Activated T-cell treated with anti-CD3 and anti-CD28 coated beads, Interleukin-2, amount 50 U/mL, for 4 hours (primary cell): ENCODE results near the gene HDAC9. TPM values are rescaled to one million over a fixed set of nuclear protein-coding genes. Genes with fewer than 3 reads are reported as not detected.

Experiments
- ATAC-seq, 2 donors: fragments of 200-7000 bp; cut with Tn5 transposase; one replicate each; pipeline ENCODE4 v1.10.0; 2021
- DNase-seq: peaks from one replicate; pipeline ENCODE4 v3.0.0-alpha.2; 2020
- H3K27me3 Mint-ChIP-seq: one replicate; pipeline ENCODE4 v1.8.0; 2021; ENCODE audit warnings: low read depth, mixed read lengths
- H3K36me3 Mint-ChIP-seq: one replicate; pipeline ENCODE4 v1.8.0; 2022; ENCODE audit warnings: mixed read lengths; ENCODE audit not compliant: insufficient read depth
- H3K4me1 Mint-ChIP-seq: one replicate; pipeline ENCODE4 v1.8.0; 2021; ENCODE audit warnings: low read depth, mixed read lengths
- H3K4me3 Mint-ChIP-seq: one replicate; pipeline ENCODE4 v1.8.0; 2021; ENCODE audit warnings: mild to moderate bottlenecking, moderate library complexity, mixed read lengths
- H3K9me3 Mint-ChIP-seq: one replicate; pipeline ENCODE4 v1.8.0; 2021; ENCODE audit warnings: mixed read lengths
- total RNA-seq, 3 donors: library from RNA; stranded (reverse); gene quantifications; one replicate each; pipeline ENCODE4 v1.2.1, GENCODE V29; 2021

HDAC9 gene
- total RNA-seq, 3 donors from 2014 or later = 0.40 to 3.0 (median 0.74) TPM

DNA sequence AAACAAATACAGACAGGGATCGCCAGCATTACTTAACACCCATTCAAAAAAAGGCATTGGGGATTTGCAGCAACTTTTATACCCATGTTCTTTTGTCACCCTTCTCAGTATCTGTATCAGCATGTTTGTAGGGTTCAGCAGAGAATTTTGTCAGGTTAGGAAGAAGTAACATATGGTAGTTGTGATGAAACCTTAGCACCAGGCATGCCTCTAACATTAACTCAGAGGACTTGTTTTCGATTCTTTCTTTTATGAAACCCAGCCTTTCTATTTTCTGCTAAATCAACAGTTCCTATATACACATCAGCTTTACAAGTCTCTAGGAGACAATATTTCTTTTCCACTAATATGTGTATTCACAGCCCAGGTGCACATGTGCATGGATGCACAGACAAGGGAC lies 22.4 kb upstream of the HDAC9 start:
- no peak overlapping the region for H3K4me3 Mint-ChIP-seq
- H3K4me1 Mint-ChIP-seq = no peaks in the 10 kb centered on the region
- H3K9me3 Mint-ChIP-seq = no peaks in the 10 kb centered on the region
- ATAC-seq = no peak
- no peaks in the 10 kb centered on the region for H3K36me3 Mint-ChIP-seq
- no peaks in the 10 kb centered on the region for H3K27me3 Mint-ChIP-seq
- DNase-seq = no peak

DNA sequence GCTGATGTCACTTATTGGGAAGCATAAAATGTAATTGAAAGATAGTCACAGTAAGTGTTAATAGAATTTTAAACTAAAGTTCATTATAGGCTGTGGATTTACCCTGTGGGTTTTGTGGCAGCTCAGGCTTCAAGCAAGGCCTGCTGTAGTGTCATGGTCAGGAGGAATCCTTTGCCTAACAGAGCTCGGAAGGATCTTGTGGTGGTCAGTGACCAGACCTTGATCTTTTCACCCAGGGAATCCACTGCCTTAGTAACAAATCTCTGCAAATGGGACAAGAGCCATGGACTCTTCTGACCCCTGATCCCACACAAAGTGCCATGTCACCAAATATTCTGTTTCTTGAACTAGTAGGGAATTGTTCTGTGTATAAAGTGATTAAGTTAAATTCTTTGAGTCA lies 20.6 kb upstream of the HDAC9 start:
- no peaks in the 10 kb centered on the region for H3K9me3 Mint-ChIP-seq
- H3K27me3 Mint-ChIP-seq = no peaks in the 10 kb centered on the region
- no peak for ATAC-seq
- no peak for DNase-seq
- H3K4me3 Mint-ChIP-seq = no peak overlapping the region
- H3K4me1 Mint-ChIP-seq = no peaks in the 10 kb centered on the region
- no peaks in the 10 kb centered on the region for H3K36me3 Mint-ChIP-seq

DNA sequence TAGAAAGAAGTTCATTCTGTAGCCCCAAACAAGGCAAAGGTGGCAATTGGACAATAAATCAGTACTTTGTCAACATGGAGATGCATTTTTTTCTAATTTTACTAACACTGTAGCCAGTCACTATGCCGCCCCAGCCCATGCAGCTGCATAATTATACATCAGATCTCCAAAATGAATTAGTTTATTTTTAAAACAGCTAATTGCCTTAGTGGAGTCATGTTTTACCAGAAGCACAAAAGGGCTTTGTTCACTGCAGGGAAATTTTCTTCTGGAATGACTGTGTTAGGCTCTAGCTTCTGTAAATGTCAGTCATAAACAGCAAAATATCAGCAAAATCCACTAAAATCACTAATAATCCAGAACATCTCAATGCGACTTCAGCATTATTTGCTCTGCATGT lies 20.1 kb upstream of the HDAC9 start:
- DNase-seq (no peak), ATAC-seq (no peak)
- no peaks in the 10 kb centered on the region for H3K4me1 Mint-ChIP-seq
- H3K9me3 Mint-ChIP-seq = no peaks in the 10 kb centered on the region
- no peak overlapping the region for H3K4me3 Mint-ChIP-seq
- H3K27me3 Mint-ChIP-seq = no peaks in the 10 kb centered on the region
- no peaks in the 10 kb centered on the region for H3K36me3 Mint-ChIP-seq

DNA sequence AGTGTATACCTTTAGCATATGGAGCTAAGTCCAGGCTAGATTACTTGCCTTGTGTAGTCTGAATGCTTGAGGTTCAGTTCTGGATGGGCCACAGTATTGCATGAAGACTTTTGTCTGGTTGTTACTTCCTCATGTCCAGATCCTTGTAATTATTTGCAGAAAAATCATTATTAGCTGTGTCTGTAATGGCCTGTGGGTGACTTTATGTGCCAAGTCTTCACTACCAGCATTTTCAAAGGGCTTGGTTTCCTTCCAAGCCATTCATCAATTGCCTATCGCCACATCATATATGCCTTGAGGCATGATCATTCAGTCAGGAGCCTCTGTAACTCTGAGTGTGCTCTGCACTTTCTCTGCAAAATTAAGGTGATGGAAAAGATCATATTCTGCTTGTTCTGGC lies 13.8 kb upstream of the HDAC9 start:
- Mint-ChIP-seq H3K27me3 (no peaks in the 10 kb centered on the region), H3K4me1 (no peaks in the 10 kb centered on the region), H3K36me3 (no peaks in the 10 kb centered on the region), H3K9me3 (no peaks in the 10 kb centered on the region), H3K4me3 (no peak overlapping the region)
- DNase-seq (no peak), ATAC-seq (no peak)

DNA sequence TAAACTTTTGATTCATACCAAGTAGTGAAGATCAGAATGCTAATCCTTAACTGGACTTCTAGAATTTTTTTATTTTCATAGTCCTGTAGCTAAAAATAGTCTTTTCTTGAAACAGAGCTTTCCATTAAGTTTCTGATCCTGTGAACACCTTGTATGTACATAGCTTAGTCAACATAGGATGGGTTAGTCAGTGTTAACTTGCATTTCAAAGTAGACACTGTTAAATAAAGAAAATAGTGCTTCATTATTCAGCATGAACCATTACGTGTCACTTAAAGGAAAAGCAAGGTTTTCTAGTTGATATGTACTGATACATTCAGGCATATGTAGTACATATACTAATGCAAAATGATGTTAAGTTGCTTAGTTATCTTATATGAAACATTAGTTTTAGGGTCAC lies 7.5 kb upstream of the HDAC9 start:
- H3K4me3 Mint-ChIP-seq = no peak overlapping the region
- no peaks in the 10 kb centered on the region for H3K9me3 Mint-ChIP-seq
- no peaks in the 10 kb centered on the region for H3K27me3 Mint-ChIP-seq
- no peaks in the 10 kb centered on the region for H3K4me1 Mint-ChIP-seq
- no peaks in the 10 kb centered on the region for H3K36me3 Mint-ChIP-seq
- no peak for ATAC-seq
- DNase-seq = no peak

DNA sequence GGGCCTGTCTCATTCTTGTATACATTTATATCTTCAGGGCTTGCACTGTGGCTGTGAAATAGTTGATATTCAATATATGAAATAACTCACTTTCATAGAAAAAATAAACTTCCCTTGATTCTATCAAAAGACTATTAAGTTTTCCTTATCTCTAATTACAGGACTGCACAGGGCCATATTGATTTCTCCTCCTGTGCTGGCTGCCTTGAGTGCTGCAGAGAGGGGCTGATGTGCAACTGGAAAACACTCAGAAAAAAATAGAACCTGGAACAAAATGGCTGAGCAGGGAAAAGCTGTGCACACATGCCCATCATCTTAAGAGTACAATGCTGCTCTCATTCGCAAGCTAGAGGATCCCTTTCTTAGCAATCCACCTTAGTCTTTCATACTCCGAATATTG lies 5.9 kb upstream of the HDAC9 start:
- no peak overlapping the region for H3K4me3 Mint-ChIP-seq
- H3K9me3 Mint-ChIP-seq = no peaks in the 10 kb centered on the region
- ATAC-seq (no peak), DNase-seq (no peak)
- no peaks in the 10 kb centered on the region for H3K4me1 Mint-ChIP-seq
- no peaks in the 10 kb centered on the region for H3K36me3 Mint-ChIP-seq
- H3K27me3 Mint-ChIP-seq = no peaks in the 10 kb centered on the region

DNA sequence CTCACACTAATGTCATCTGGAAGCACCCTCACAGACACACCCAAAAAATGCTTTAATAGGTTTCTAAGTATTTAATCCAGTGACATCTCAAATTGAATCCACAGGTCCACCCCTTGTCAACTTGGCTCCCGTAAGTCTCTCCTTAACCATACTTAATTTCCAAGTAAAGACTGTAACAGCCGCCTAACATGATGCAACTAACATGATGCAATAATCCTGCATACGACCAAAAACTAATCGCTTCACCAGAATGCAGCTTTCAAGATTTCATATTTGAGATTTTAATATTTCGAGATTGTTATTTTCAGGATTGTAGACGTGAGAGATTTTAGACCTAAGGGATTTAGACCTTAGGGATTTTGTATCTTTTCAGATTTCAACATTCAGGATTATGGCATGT lies 3.7 kb upstream of the HDAC9 start:
- DNase-seq = no peak
- H3K4me1 Mint-ChIP-seq = peaks cover 6% of the 10 kb centered on the region
- no peaks in the 10 kb centered on the region for H3K36me3 Mint-ChIP-seq
- no peaks in the 10 kb centered on the region for H3K9me3 Mint-ChIP-seq
- no peak for ATAC-seq
- no peak overlapping the region for H3K4me3 Mint-ChIP-seq
- no peaks in the 10 kb centered on the region for H3K27me3 Mint-ChIP-seq

DNA sequence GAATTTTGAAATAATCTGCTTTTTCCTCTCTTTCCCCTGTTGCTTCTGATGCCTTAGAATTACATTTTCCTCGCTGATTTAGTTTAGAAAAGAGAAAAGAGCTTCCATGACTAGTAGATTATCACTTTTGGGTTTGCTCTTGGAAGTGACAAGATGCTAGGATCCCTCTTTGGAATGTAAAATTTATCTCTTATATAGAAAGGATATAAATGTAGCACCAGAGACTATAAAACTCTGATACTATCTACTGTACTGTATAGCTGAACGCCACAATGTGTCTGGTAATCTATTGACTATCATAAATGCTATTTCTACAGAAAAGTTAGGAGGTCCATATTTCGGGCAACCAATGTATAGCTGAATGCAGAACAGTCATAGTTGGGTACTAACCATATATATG lies 1.1 kb upstream of the HDAC9 start:
- Mint-ChIP-seq H3K4me1 (peaks cover 6% of the 10 kb centered on the region), H3K36me3 (no peaks in the 10 kb centered on the region), H3K4me3 (no peak overlapping the region), H3K9me3 (no peaks in the 10 kb centered on the region), H3K27me3 (no peaks in the 10 kb centered on the region)
- ATAC-seq (no peak), DNase-seq (no peak)

DNA sequence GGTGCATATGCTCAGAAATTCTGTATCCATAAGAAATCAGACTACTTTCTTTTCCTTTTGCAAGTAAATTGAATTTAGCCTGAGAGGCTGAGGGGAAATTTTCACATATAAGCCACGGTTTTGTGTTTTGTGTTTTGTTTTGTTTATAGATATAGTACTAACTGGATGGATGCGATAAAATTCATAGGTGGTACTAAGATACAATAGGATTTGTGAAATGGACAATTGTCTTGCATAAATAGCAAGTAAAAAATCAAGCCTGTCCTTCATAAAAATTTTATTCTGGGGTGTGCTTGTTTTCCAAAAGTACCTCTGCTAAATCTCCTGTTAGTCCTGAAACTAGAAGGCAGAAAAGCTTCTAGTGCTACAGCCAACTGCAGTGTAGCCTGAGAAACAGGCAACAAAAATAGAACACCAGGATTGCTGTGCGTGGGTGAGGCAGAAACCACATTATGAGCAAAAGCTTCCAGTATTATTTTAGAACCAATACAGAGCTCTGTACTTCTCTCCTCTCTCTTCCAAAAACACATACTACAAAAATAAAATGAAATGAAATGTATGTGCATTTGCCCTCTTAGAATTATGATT lies 634 bp upstream of the HDAC9 start:
- Mint-ChIP-seq H3K4me3 (peak overlapping the region; percentile 72), H3K4me1 (peaks cover 6% of the 10 kb centered on the region), H3K27me3 (no peaks in the 10 kb centered on the region), H3K36me3 (no peaks in the 10 kb centered on the region), H3K9me3 (no peaks in the 10 kb centered on the region)
- ATAC-seq (no peak), DNase-seq (no peak)

DNA sequence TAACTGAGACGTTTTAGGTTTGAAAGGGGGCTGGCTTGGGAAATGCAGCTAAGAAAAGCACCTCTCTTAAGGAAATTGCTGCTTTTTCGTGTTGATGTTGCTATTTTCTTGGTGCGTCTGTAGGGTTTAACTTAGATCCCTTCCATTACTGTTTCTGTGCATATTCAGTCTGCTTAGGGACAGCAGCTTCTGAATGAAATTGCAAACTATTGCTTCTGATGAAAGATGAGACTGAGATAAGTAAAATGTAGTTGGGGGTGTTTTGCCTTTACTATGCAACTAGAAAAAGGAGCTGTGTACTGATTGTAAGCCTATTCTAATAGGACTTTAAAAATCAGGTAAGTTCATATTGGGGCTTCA lies 772 bp downstream of the HDAC9 start:
- ATAC-seq (no peak), DNase-seq (no peak)
- Mint-ChIP-seq H3K4me1 (peaks cover 6% of the 10 kb centered on the region), H3K4me3 (peak overlapping the region; percentile 72), H3K9me3 (no peaks in the 10 kb centered on the region), H3K27me3 (no peaks in the 10 kb centered on the region), H3K36me3 (no peaks in the 10 kb centered on the region)

DNA sequence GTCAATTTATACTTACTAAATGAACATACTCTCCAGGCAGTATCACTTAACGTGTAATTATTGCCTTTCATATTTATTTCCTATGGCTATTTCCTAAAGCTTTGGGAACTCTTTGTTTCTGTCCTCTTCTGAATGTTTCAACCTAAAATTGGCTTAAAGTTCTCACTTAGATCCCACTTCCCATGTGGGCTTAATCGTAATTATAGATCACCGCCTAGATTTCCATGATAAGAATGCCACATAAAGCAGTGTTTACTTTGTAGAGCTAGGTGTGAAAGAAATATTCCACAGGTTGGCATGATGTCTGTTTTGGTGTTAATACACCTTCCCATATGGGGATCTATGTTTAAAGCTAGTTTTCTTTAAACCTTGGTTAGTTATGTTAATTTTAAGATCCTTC lies 1.5 kb downstream of the HDAC9 start:
- no peaks in the 10 kb centered on the region for H3K27me3 Mint-ChIP-seq
- H3K4me1 Mint-ChIP-seq = peaks cover 6% of the 10 kb centered on the region
- DNase-seq = no peak
- no peaks in the 10 kb centered on the region for H3K36me3 Mint-ChIP-seq
- peak overlapping the region; percentile 72 for H3K4me3 Mint-ChIP-seq
- no peak for ATAC-seq
- H3K9me3 Mint-ChIP-seq = no peaks in the 10 kb centered on the region

DNA sequence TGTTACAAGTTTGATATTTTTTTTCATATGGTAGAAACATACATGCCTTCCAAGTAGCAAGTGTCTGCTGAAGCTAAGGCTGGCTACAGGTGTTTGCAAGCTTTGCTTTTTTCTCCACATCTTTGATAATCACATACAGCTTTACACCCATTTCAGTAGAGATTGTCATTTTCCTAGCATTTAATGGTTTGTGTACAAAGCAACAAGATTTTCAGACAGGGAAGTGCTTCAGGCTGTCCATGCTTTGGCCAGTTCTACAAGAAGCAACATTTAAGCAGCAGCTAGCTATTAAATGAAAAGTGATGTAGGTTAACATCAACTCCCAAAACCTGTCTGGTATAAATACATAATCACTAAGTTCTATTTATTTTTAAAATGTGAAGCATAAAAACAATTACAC lies 2.3 kb downstream of the HDAC9 start:
- ATAC-seq (no peak), DNase-seq (no peak)
- Mint-ChIP-seq H3K9me3 (no peaks in the 10 kb centered on the region), H3K36me3 (no peaks in the 10 kb centered on the region), H3K4me3 (peak overlapping the region; percentile 43), H3K4me1 (peaks cover 6% of the 10 kb centered on the region), H3K27me3 (no peaks in the 10 kb centered on the region)

DNA sequence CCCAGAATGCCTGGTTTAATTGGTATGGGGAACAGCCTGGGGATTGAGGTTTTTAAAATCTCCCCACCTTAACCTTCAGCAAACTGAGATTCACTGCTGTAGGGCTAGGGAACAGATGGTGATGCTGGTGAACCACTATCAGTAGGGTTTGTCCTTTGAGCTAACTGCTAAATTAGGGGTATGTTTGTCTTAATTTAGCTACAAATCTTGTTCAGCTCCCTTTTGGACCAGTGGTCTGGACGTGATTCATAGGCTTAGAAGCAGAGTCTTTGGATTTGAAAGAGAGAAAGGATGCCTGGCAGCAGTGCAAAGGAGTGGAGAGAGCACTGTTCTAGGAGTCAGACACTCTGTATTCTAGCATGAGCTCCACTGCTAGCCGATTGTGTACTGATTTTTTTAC lies 2.8 kb downstream of the HDAC9 start:
- H3K27me3 Mint-ChIP-seq = no peaks in the 10 kb centered on the region
- ATAC-seq (no peak), DNase-seq (no peak)
- no peak overlapping the region for H3K4me3 Mint-ChIP-seq
- H3K36me3 Mint-ChIP-seq = no peaks in the 10 kb centered on the region
- no peaks in the 10 kb centered on the region for H3K9me3 Mint-ChIP-seq
- peaks cover 6% of the 10 kb centered on the region for H3K4me1 Mint-ChIP-seq

DNA sequence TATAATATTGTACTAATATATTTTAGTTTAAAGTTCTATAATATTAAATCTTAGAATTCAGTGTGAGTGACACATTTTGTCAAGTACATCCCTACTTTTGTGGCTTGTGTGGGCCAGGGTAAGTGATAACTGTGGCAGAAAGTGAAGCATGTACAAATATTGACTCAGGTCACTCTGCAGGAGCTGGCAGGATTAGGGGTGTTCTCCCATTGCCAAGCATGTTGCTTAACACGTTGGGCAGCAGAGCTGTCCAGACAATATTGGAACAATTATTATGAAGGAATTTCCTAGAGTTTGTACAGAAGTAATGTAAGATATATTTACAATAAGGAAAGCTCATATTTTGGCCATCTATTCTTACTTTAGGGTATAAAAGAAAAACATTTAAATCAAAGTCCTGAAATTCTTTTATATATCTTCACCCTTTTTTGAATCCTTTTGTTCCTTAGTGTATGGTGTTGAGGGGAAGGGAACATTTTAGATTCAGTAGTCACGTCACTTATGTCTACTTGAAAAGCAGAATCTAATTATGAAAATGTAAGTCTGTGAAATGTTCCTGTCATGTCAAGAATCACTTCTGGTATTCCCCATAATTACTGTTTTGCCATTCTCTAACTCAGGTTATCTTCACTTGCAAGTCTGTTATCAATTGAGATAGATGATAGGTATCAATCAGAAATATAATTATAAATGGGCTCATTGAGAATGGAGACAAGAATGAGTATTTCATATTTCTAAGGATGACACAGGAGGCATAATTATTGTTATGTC lies 4.0 kb downstream of the HDAC9 start:
- no peaks in the 10 kb centered on the region for H3K27me3 Mint-ChIP-seq
- no peak for DNase-seq

DNA sequence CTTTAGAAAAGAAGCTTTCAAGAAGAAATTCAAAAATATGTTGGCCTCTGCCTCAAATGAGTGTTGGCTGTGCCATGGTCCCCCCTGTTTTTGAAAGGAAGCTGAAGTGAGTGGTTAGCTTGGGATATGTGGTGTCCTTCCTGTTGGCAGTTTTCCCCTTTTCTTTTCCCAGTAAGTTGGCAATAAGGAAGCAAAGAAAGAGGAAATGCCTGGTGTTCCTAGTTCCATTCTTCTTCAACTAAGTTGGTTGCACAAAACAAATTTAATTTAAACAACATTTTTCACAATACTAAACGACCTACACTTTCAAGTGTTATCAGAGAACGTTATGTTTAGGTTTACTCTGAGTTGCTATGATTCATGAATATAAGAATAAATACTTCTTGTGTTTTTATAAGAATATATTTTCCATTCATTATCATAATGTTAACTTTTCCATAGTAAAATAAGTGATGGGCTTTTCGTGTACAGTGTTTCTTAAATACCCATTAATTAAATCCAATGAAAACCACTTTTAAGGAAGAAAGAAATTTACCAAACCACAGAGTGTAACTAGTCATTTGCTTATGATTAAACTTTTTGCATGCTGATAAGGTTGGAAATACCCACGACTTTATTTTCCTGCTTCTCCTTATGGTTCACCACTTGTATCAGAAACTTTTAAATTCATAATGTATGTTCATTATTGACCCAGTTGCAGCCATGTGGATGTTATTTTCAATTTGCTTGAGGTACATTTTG lies 7.7 kb downstream of the HDAC9 start:
- no peaks in the 10 kb centered on the region for H3K27me3 Mint-ChIP-seq
- no peak overlapping the region for H3K4me3 Mint-ChIP-seq
- ATAC-seq = no peak
- peaks cover 6% of the 10 kb centered on the region for H3K4me1 Mint-ChIP-seq
- H3K9me3 Mint-ChIP-seq = no peaks in the 10 kb centered on the region
- no peak for DNase-seq
- H3K36me3 Mint-ChIP-seq = no peaks in the 10 kb centered on the region

More for the DNA sequence above, 4.0 kb downstream of the HDAC9 start:
- Mint-ChIP-seq H3K4me3 (no peak overlapping the region), H3K9me3 (no peaks in the 10 kb centered on the region), H3K4me1 (peaks cover 7% of the 10 kb centered on the region), H3K36me3 (no peaks in the 10 kb centered on the region)
- ATAC-seq = no peak
